ENCODE results near the gene CEP112.
"Not testable (repeated sequence)": the region's sequence is repeated elsewhere in the genome, so short reads cannot be mapped to it uniquely, and the experiment has no call there.

CEP112 gene

GRCh38 chr17:65712383-65713267 is 479.3 kb downstream of the CEP112 start:
- no peak for DNase-seq

- DNase-seq = no peak
Observed at GRCh38 chr17:65711671-65712276, 480.2 kb downstream of the CEP112 start.

- DNase-seq = no peak
Observed at GRCh38 chr17:65707780-65708179, 484.2 kb downstream of the CEP112 start.

GRCh38 chr17:65704731-65705130 is 487.2 kb downstream of the CEP112 start:
- DNase-seq = no peak

- DNase-seq = no peak
Observed at GRCh38 chr17:65703891-65704290, 488.0 kb downstream of the CEP112 start.

GRCh38 chr17:65699459-65699858 is 492.5 kb downstream of the CEP112 start:
- DNase-seq = no peak

- DNase-seq = no peak
Observed at GRCh38 chr17:65698381-65699061, 493.4 kb downstream of the CEP112 start.

GRCh38 chr17:65697661-65698060 is 494.3 kb downstream of the CEP112 start:
- DNase-seq = no peak

GRCh38 chr17:65696739-65697394 is 495.1 kb downstream of the CEP112 start:
- no peak for DNase-seq

GRCh38 chr17:65694601-65695000 is 497.3 kb downstream of the CEP112 start:
- no peak for DNase-seq

GRCh38 chr17:65690626-65691310 is 501.2 kb downstream of the CEP112 start:
- no peak for DNase-seq

GRCh38 chr17:65688307-65688706 is 503.6 kb downstream of the CEP112 start:
- no peak for DNase-seq

- DNase-seq = no peak
Observed at GRCh38 chr17:65685110-65685509, 506.8 kb downstream of the CEP112 start.

GRCh38 chr17:65684631-65685030 is 507.3 kb downstream of the CEP112 start:
- DNase-seq = no peak

GRCh38 chr17:65683428-65683827 is 508.5 kb downstream of the CEP112 start:
- DNase-seq = no peak

GRCh38 chr17:65681763-65682162 is 510.2 kb downstream of the CEP112 start:
- not testable (repeated sequence) for DNase-seq

GRCh38 chr17:65679165-65679845 is 512.6 kb downstream of the CEP112 start:
- no peak for DNase-seq

GRCh38 chr17:65678546-65678945 is 513.4 kb downstream of the CEP112 start:
- DNase-seq = no peak

GRCh38 chr17:65677932-65678331 is 514.0 kb downstream of the CEP112 start:
- no peak for DNase-seq

GRCh38 chr17:65674246-65675045 is 517.5 kb downstream of the CEP112 start:
- no peak for DNase-seq

All from activated naive CD4-positive, alpha-beta T cell treated with anti-CD3 and anti-CD28 coated beads, Interleukin-2, amount 50 U/mL, for 16 hours (primary cell).